PC-9 (cell line): ENCODE data around the gene FIG4. TPM values are rescaled to one million over a fixed set of nuclear protein-coding genes. Genes with fewer than 3 reads are reported as not detected.

Experiments used
- BruUV-seq: library from RNA; stranded (reverse); fragments of 400-500 nt; replicated peaks from 2 replicates; lab custom pipeline; 2021; lab: Mats Ljungman, UMichigan
- CTCF ChIA-PET: fragments of 300-600 bp; sonication (Branson Sonifier 250); formaldehyde crosslinking; loops from one replicate; lab custom pipeline; 2022; ENCODE audit warnings: antibody characterized with exemption; lab: Charles Lee
- POLR2A ChIA-PET: fragments of 300-600 bp; sonication (Branson Sonifier 250); formaldehyde crosslinking; loops from one replicate; lab custom pipeline; 2022; ENCODE audit warnings: antibody characterized with exemption; ENCODE audit not compliant: unreplicated experiment; lab: Charles Lee
- DNase-seq, 2 experiments: peaks; one replicate each; pipeline versions ENCODE4 v3.0.0 to v3.0.0-alpha.2; 2015 to 2022; ENCODE audit warnings: mixed read lengths in 1 of 2
- H2AFZ ChIP-seq: fragments of 200-600 bp; sonication (generic); 2 replicates; pipeline ENCODE4 v1.8.1; 2017; ENCODE audit warnings: antibody characterized with exemption
- H3F3A ChIP-seq: fragments of 200-600 bp; sonication (generic); 2 replicates; pipeline ENCODE4 v1.8.1; 2017; ENCODE audit warnings: antibody characterized with exemption, mild to moderate bottlenecking, low read depth; ENCODE audit not compliant: insufficient read depth
- H3K27ac ChIP-seq: fragments of 200-600 bp; sonication (generic); 2 replicates; pipeline ENCODE4 v1.6.1; 2016; ENCODE audit warnings: mixed run types
- H3K27me3 ChIP-seq: fragments of 200-600 bp; sonication (generic); 2 replicates; pipeline ENCODE4 v1.6.1; 2016; ENCODE audit warnings: low read depth, mixed run types; ENCODE audit not compliant: insufficient read depth
- H3K36me3 ChIP-seq: fragments of 200-600 bp; sonication (generic); 2 replicates; pipeline ENCODE4 v1.6.1; 2016; ENCODE audit warnings: low read depth, mixed run types
- H3K4me1 ChIP-seq: fragments of 200-600 bp; sonication (generic); replicated peaks from 2 replicates; pipeline ENCODE4 v1.6.1; 2016; ENCODE audit warnings: mixed run types; ENCODE audit not compliant: insufficient read depth
- H3K4me2 ChIP-seq: fragments of 200-600 bp; sonication (generic); 2 replicates; pipeline ENCODE4 v1.6.1; 2017; ENCODE audit warnings: mixed run types
- H3K4me3 ChIP-seq: fragments of 200-600 bp; sonication (generic); 2 replicates; pipeline ENCODE4 v1.6.1; 2016; ENCODE audit warnings: mixed run types
- H3K79me2 ChIP-seq: fragments of 200-600 bp; sonication (generic); 2 replicates; pipeline ENCODE4 v1.6.1; 2017; ENCODE audit warnings: low read depth, mixed run types
- H3K9me2 ChIP-seq: fragments of 200-600 bp; sonication (generic); 2 replicates; pipeline ENCODE4 v1.8.1; 2017; ENCODE audit warnings: mild to moderate bottlenecking; ENCODE audit not compliant: insufficient read depth
- H3K9me3 ChIP-seq: fragments of 200-600 bp; sonication (generic); 2 replicates; pipeline ENCODE4 v1.8.1; 2016; ENCODE audit warnings: low read depth; ENCODE audit not compliant: insufficient read depth
- H4K20me1 ChIP-seq: fragments of 200-600 bp; sonication (generic); 2 replicates; pipeline ENCODE4 v1.8.1; 2017; ENCODE audit not compliant: insufficient read depth
- CTCF ChIP-seq: fragments of 200-600 bp; sonication (generic); conservative IDR thresholded peaks from 2 replicates; pipeline ENCODE4 v1.6.1; 2017; ENCODE audit warnings: mixed run types, antibody characterized with exemption, mild to moderate bottlenecking, moderate library complexity
- EZH2 ChIP-seq: fragments of 200-600 bp; sonication (generic); IDR thresholded peaks from 2 replicates; pipeline ENCODE4 v1.8.0; 2017; ENCODE audit warnings: antibody characterized with exemption, low read depth
- intact Hi-C: fragments of 100-400 bp; cut with micrococcal nuclease; formaldehyde crosslinking; loops from one replicate; pipeline ENCODE4 v1.10.0; 2022; ENCODE audit not compliant: unreplicated experiment
- total RNA-seq: library from RNA; stranded (reverse); gene quantifications from 2 replicates; pipeline ENCODE4 v1.2.3, GENCODE V29; 2021

Gene FIG4
- total RNA-seq, 1 experiment from 2014 or later, result 16.5 TPM

DNA sequence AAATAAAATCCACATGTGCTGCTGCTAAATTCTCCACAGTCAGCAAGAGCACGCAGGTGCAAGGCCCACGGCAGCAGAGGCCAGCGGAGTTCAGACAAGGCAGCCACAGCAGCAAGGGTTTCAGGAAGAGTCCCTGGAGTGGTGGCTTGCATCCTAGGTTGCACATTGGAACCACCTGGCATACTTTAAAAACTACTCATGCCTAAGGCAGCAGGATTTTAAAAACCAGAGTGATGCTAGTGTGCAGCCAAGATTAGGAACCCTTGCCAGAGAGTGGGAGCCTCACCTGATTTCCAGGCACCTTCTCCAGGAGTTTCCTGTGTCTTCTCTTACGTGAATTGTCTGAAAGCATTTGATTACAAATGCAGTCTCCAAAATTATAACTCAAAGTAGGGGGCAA lies 183.0 kb downstream of the FIG4 start:
- H3K4me1 ChIP-seq, result peaks cover 21% of the 10 kb centered on the region
- H3K36me3 ChIP-seq, result no peaks in the 10 kb centered on the region
- H3F3A ChIP-seq, result peaks cover 13% of the 10 kb centered on the region
- H3K9me3 ChIP-seq, result no peaks in the 10 kb centered on the region
- H3K4me3 ChIP-seq, result no peak overlapping the region
- ChIA-PET CTCF (no interaction called here), POLR2A (no interaction called here)
- H2AFZ ChIP-seq, result no peak overlapping the region
- no peaks in the 10 kb centered on the region for H4K20me1 ChIP-seq
- TF ChIP-seq CTCF (no peak), EZH2 (no peak)
- H3K27me3 ChIP-seq, result no peaks in the 10 kb centered on the region
- no peaks in the 10 kb centered on the region for H3K9me2 ChIP-seq
- no peak for DNase-seq
- H3K27ac ChIP-seq, result no peak overlapping the region
- intact Hi-C loops, result no loop called here
- no peaks in the 10 kb centered on the region for H3K79me2 ChIP-seq
- no peak overlapping the region for H3K4me2 ChIP-seq
- no TSS peak for BruUV-seq

DNA sequence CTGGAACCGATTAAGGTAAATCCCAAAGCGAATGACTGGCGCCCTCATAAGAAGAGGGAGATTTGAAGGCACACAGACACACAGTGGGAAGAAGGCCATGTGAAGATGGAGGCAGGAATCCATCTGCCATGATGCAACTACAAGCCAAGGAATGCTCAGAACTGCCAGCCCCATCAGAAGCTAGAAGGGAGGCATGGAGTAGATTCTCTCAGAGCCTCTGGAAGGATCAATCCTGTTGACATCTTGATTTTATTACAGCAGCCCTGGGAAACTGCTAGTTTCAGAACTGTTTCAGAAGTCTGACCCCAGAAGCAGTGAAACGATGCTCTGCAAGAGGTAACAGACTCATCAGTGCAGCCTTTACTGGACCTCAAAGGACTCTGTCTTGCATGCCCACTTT lies 183.5 kb downstream of the FIG4 start:
- no TSS peak for BruUV-seq
- CTCF ChIA-PET, result no interaction called here
- TF ChIP-seq EZH2 (no peak), CTCF (no peak)

More for the DNA sequence above, 183.5 kb downstream of the FIG4 start:
- no peaks in the 10 kb centered on the region for H4K20me1 ChIP-seq
- H3K9me2 ChIP-seq, result no peaks in the 10 kb centered on the region
- H3K27me3 ChIP-seq, result no peaks in the 10 kb centered on the region
- peaks cover 18% of the 10 kb centered on the region for H3F3A ChIP-seq
- no peak overlapping the region for H3K4me2 ChIP-seq
- no peak overlapping the region for H3K4me3 ChIP-seq
- no peak overlapping the region for H3K27ac ChIP-seq
- peaks cover 24% of the 10 kb centered on the region for H3K4me1 ChIP-seq
- POLR2A ChIA-PET, result no interaction called here
- DNase-seq, result no peak
- no peak overlapping the region for H2AFZ ChIP-seq
- H3K79me2 ChIP-seq, result no peaks in the 10 kb centered on the region
- no peaks in the 10 kb centered on the region for H3K36me3 ChIP-seq
- H3K9me3 ChIP-seq, result no peaks in the 10 kb centered on the region
- intact Hi-C loops, result no loop called here

Other genes with a start within 250 kb of the FIG4 start
- gene MICAL1, start 235.5 kb upstream of the FIG4 start, total RNA-seq, result 10.8 and 17.7 TPM in 2 replicates
- gene ZBTB24, start 208.1 kb upstream of the FIG4 start, total RNA-seq, result 5.4 and 7.2 TPM in 2 replicates
- gene AK9, start 94 bp upstream of the FIG4 start, total RNA-seq, result 6.4 and 7.4 TPM in 2 replicates